Measurements from ENCODE around the gene WARS2.

GRCh38 chr1:119086830-119087229 lies 53.6 kb downstream of the WARS2 start:
- TF ChIP-seq CTCF (IDR thresholded peaks at IDR 0.05 in 4 of 5, conservative IDR thresholded peaks at IDR 0.05 in 1 of 5): no peak
- TF ChIP-seq POLR2A (IDR thresholded peaks at IDR 0.05): no peak

Measured in gastrocnemius medialis (tissue), 4 donors.